Measurements from ENCODE around the gene ARV1. TPM values are rescaled to one million over a fixed set of nuclear protein-coding genes. Genes with fewer than 3 reads are reported as not detected.

Gene ARV1
- 10 to 100 TPM; 23.4 to 29.7 TPM for total RNA-seq
- long read RNA-seq, transcript ARV1-201 (6 exons, 1,335 nt) = major isoform, 28 of 34 reads
- long read RNA-seq, partial matches to known transcripts = 1 of 34 reads
- long read RNA-seq, other reads (novel, unspliced or antisense) = 5 of 34 reads

- intact Hi-C loops (cut with DNase I, micrococcal nuclease) = no loop called here
- DNase-seq (peak; percentile 98 to 100), ATAC-seq (peak; percentile 95)
Observed at GRCh38 chr1:230978491-230979388, at the start of gene ARV1, which contains the start of gene TTC13. Gene ARV1, plus strand, starts transcription at chr1:230979094. Its CDS starts 12 bp downstream, at chr1:230979106. Gene TTC13, minus strand, starts transcription at chr1:230978861. Its CDS starts 31 bp downstream, at chr1:230978830.

GRCh38 chr1:230930986-230931385, 47.9 kb upstream of the ARV1 start:
- ATAC-seq (no peak), DNase-seq (no peak)
- intact Hi-C loops (cut with DNase I, micrococcal nuclease) = no loop called here

GRCh38 chr1:230935852-230936251, 43.0 kb upstream of the ARV1 start:
- intact Hi-C loops (cut with DNase I, micrococcal nuclease) = no loop called here
- ATAC-seq = no peak
- DNase-seq = no peak

- intact Hi-C loops (cut with DNase I, micrococcal nuclease) = no loop called here
- ATAC-seq = no peak
- DNase-seq = no peak
Observed at GRCh38 chr1:230936475-230936874, 42.4 kb upstream of the ARV1 start.

- intact Hi-C loops (cut with DNase I, micrococcal nuclease) = no loop called here
- ATAC-seq = no peak
- DNase-seq = no peak
Observed at GRCh38 chr1:230937371-230937770, 41.5 kb upstream of the ARV1 start.

- intact Hi-C loops (cut with DNase I, micrococcal nuclease) = no loop called here
- ATAC-seq = peak; percentile 87
- DNase-seq = no peak
Observed at GRCh38 chr1:230938924-230939368, 39.9 kb upstream of the ARV1 start.

- DNase-seq = no peak
- no peak for ATAC-seq
- intact Hi-C loops (cut with DNase I, micrococcal nuclease) = no loop called here
Observed at GRCh38 chr1:230939806-230940489, 38.9 kb upstream of the ARV1 start.

GRCh38 chr1:230940848-230941247, 38.0 kb upstream of the ARV1 start:
- intact Hi-C loops (cut with DNase I, micrococcal nuclease) = no loop called here
- ATAC-seq = no peak
- DNase-seq = no peak

- intact Hi-C loops (cut with DNase I, micrococcal nuclease) = no loop called here
- no peak for ATAC-seq
- DNase-seq = no peak
Observed at GRCh38 chr1:230943048-230943593, 35.8 kb upstream of the ARV1 start.

- no peak for DNase-seq
- no peak for ATAC-seq
- intact Hi-C loops (cut with DNase I, micrococcal nuclease) = no loop called here
Observed at GRCh38 chr1:230948301-230948700, 30.6 kb upstream of the ARV1 start.

- DNase-seq = no peak
Observed at GRCh38 chr1:230948903-230949302, 30.0 kb upstream of the ARV1 start.

GRCh38 chr1:230950404-230950803, 28.5 kb upstream of the ARV1 start:
- intact Hi-C loops (cut with DNase I, micrococcal nuclease) = no loop called here
- ATAC-seq = no peak

More at GRCh38 chr1:230948903-230949302, 30.0 kb upstream of the ARV1 start:
- intact Hi-C loops (cut with DNase I, micrococcal nuclease) = no loop called here
- no peak for ATAC-seq

GRCh38 chr1:230957580-230957989, 21.3 kb upstream of the ARV1 start:
- ATAC-seq (peak; percentile 40), DNase-seq (no peak)
- intact Hi-C loops (cut with DNase I, micrococcal nuclease) = no loop called here

More at GRCh38 chr1:230950404-230950803, 28.5 kb upstream of the ARV1 start:
- no peak for DNase-seq

- DNase-seq (no peak), ATAC-seq (peak; percentile 99)
- intact Hi-C loops (cut with DNase I, micrococcal nuclease) = no loop called here
Observed at GRCh38 chr1:230958370-230958769, 20.5 kb upstream of the ARV1 start.

GRCh38 chr1:230964896-230965295, 14.0 kb upstream of the ARV1 start:
- no peak for ATAC-seq
- DNase-seq = no peak
- intact Hi-C loops (cut with DNase I, micrococcal nuclease) = no loop called here

GRCh38 chr1:230965535-230965934, 13.4 kb upstream of the ARV1 start:
- no peak for ATAC-seq
- DNase-seq = no peak
- intact Hi-C loops (cut with DNase I, micrococcal nuclease) = no loop called here

- ATAC-seq = no peak
- intact Hi-C loops (cut with DNase I, micrococcal nuclease) = no loop called here
Observed at GRCh38 chr1:230966358-230966873, 12.5 kb upstream of the ARV1 start.

GRCh38 chr1:230970432-230970831, 8.5 kb upstream of the ARV1 start:
- intact Hi-C loops (cut with DNase I, micrococcal nuclease) = no loop called here
- ATAC-seq (no peak), DNase-seq (no peak)

More at GRCh38 chr1:230966358-230966873, 12.5 kb upstream of the ARV1 start:
- DNase-seq = no peak

GRCh38 chr1:230971771-230972170, 7.1 kb upstream of the ARV1 start:
- DNase-seq (no peak), ATAC-seq (no peak)
- intact Hi-C loops (cut with DNase I, micrococcal nuclease) = no loop called here
